Neural progenitor cell (in vitro differentiated cells): ENCODE data around the gene TAPT1. TPM values are rescaled to one million over a fixed set of nuclear protein-coding genes. Genes with fewer than 3 reads are reported as not detected.

Experiments used
- DNase-seq: peaks from one replicate; pipeline ENCODE4 v3.0.0-alpha.2; 2016; ENCODE audit warnings: low spot score
- H2AFZ ChIP-seq: fragments of 200-600 bp; sonication (generic); replicated peaks from 2 replicates; pipeline ENCODE4 v1.6.1; 2016; ENCODE audit warnings: antibody characterized with exemption
- H3F3A ChIP-seq: fragments of 200-600 bp; sonication (generic); 2 replicates; pipeline ENCODE4 v1.6.1; 2016; ENCODE audit warnings: antibody characterized with exemption, low read depth
- H3K27ac ChIP-seq: fragments of 200-600 bp; sonication (generic); 2 replicates; pipeline ENCODE4 v1.5.1; 2016; ENCODE audit warnings: mild to moderate bottlenecking
- H3K27me3 ChIP-seq: fragments of 200-600 bp; sonication (generic); 2 replicates; pipeline ENCODE4 v1.6.1; 2016; ENCODE audit warnings: mild to moderate bottlenecking, moderate library complexity
- H3K36me3 ChIP-seq: fragments of 200-600 bp; sonication (generic); 2 replicates; pipeline ENCODE4 v1.5.1; 2016
- H3K4me1 ChIP-seq: fragments of 200-600 bp; sonication (generic); 2 replicates; pipeline ENCODE4 v1.6.1; 2016; ENCODE audit warnings: mixed run types
- H3K4me2 ChIP-seq: fragments of 200-600 bp; sonication (generic); 2 replicates; pipeline ENCODE4 v1.6.1; 2016
- H3K4me3 ChIP-seq: fragments of 200-600 bp; sonication (generic); 2 replicates; pipeline ENCODE4 v1.5.1; 2016
- H3K79me2 ChIP-seq: fragments of 200-600 bp; sonication (generic); 2 replicates; pipeline ENCODE4 v1.6.1; 2016; ENCODE audit warnings: low read depth
- H3K9ac ChIP-seq: fragments of 200-600 bp; sonication (generic); 2 replicates; pipeline ENCODE4 v1.6.1; 2016
- H3K9me3 ChIP-seq: fragments of 200-600 bp; sonication (generic); 2 replicates; pipeline ENCODE4 v1.5.1; 2016; ENCODE audit warnings: low read depth
- H4K20me1 ChIP-seq: fragments of 200-600 bp; sonication (generic); 2 replicates; pipeline ENCODE4 v1.6.1; 2016; ENCODE audit warnings: low read depth
- H3K27ac Mint-ChIP-seq: 3 replicates; pipeline ENCODE4 v1.8.0; 2021; ENCODE audit warnings: mixed read lengths
- H3K27me3 Mint-ChIP-seq: 2 replicates; pipeline ENCODE4 v1.8.0; 2022; ENCODE audit warnings: low read depth, mild to moderate bottlenecking, inconsistent platforms, moderate library complexity, mixed read lengths; ENCODE audit not compliant: insufficient read depth
- H3K36me3 Mint-ChIP-seq: 3 replicates; pipeline ENCODE4 v1.8.0; 2021; ENCODE audit warnings: mixed read lengths
- H3K4me1 Mint-ChIP-seq: 3 replicates; pipeline ENCODE4 v1.8.0; 2021; ENCODE audit warnings: mixed read lengths
- H3K4me3 Mint-ChIP-seq: 3 replicates; pipeline ENCODE4 v1.8.0; 2021; ENCODE audit warnings: mild to moderate bottlenecking, moderate library complexity, mixed read lengths
- H3K9me3 Mint-ChIP-seq: 3 replicates; pipeline ENCODE4 v1.8.0; 2020; ENCODE audit warnings: mixed read lengths
- EZH2 ChIP-seq: fragments of 200-600 bp; sonication (generic); IDR thresholded peaks from 2 replicates; pipeline ENCODE4 v1.6.1; 2017; ENCODE audit warnings: antibody characterized with exemption, mild to moderate bottlenecking, moderate library complexity
- EZH2phosphoT487 ChIP-seq: fragments of 200-600 bp; sonication (generic); IDR thresholded peaks from 2 replicates; pipeline ENCODE4 v1.6.1; 2017; ENCODE audit warnings: antibody characterized with exemption
- total RNA-seq: library from RNA; depleted of rRNA; stranded (reverse); fragments of >200 nt; gene quantifications from 2 replicates; pipeline ENCODE4 v1.2.3, GENCODE V29; 2015; ENCODE audit warnings: low replicate concordance
- TF ChIP-seq, protein P1 (sequence below): fragments of 200-600 bp; sonication (generic); IDR thresholded peaks from 2 replicates; pipeline ENCODE4 v1.5.1; 2017; ENCODE audit warnings: antibody characterized with exemption, mild to moderate bottlenecking

The TAPT1 gene
- total RNA-seq, 1 donor from 2014 or later: 18.9 TPM

DNA sequence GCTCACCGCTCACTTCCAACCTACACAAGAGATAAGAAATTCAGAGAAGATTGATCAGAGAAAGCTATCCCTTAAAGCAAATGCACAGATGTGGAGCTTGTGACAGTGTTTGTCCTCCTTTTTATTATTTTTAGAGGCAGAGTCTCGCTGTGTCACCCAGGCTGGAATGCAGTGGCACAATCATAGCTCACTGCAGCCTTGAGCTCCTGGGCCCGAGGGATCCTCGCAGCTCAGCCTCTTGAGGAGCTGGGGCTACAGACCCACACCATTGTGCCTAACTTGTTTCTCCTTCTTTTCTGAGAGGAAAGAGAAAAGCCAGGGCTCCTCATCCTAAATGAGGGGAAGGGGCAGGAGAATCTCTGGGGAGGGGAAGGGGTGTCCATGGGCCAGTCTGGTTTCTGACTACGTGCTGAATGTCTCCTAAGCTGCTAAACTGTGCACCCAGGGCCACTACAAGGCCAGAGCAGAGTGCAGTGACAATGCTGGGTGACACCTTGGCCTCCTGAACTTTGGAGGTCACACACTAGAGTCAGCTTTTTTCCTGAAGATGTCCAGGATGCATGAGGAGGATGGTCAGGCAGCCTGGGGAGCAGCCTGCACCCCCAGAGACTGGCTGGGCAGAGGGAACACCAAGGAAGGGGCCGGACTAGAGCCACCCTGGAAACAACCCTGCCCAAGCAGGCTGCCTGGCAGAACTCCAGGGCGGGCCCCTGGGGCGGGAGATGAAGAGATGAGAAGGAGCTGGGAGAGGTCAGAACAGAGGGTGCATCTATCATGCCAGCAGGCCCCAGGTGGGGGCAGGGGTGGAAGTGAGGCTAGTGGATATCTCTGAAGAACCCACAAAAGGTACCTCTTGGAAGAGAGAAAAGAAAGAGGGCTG, 87.0 kb downstream of the TAPT1 start:
- no peak overlapping the region for H3K27ac Mint-ChIP-seq
- H3K79me2 ChIP-seq: no peaks in the 10 kb centered on the region
- H3K4me1 ChIP-seq: no peaks in the 10 kb centered on the region
- H3K9me3 ChIP-seq: no peaks in the 10 kb centered on the region
- H3K27me3 Mint-ChIP-seq: no peaks in the 10 kb centered on the region
- H3K9me3 Mint-ChIP-seq: peaks cover 11% of the 10 kb centered on the region
- H3K4me1 Mint-ChIP-seq: no peaks in the 10 kb centered on the region
- H3K9ac ChIP-seq: no peak overlapping the region
- no peaks in the 10 kb centered on the region for H3K36me3 ChIP-seq
- no peaks in the 10 kb centered on the region for H3F3A ChIP-seq
- DNase-seq: no peak
- no peaks in the 10 kb centered on the region for H4K20me1 ChIP-seq
- H3K4me3 Mint-ChIP-seq: no peak overlapping the region
- no peak overlapping the region for H2AFZ ChIP-seq
- no peak overlapping the region for H3K4me3 ChIP-seq
- no peak overlapping the region for H3K4me2 ChIP-seq
- no peak overlapping the region for H3K27ac ChIP-seq
- H3K27me3 ChIP-seq: no peaks in the 10 kb centered on the region
- H3K36me3 Mint-ChIP-seq: no peaks in the 10 kb centered on the region
- TF ChIP-seq, protein P1, sequence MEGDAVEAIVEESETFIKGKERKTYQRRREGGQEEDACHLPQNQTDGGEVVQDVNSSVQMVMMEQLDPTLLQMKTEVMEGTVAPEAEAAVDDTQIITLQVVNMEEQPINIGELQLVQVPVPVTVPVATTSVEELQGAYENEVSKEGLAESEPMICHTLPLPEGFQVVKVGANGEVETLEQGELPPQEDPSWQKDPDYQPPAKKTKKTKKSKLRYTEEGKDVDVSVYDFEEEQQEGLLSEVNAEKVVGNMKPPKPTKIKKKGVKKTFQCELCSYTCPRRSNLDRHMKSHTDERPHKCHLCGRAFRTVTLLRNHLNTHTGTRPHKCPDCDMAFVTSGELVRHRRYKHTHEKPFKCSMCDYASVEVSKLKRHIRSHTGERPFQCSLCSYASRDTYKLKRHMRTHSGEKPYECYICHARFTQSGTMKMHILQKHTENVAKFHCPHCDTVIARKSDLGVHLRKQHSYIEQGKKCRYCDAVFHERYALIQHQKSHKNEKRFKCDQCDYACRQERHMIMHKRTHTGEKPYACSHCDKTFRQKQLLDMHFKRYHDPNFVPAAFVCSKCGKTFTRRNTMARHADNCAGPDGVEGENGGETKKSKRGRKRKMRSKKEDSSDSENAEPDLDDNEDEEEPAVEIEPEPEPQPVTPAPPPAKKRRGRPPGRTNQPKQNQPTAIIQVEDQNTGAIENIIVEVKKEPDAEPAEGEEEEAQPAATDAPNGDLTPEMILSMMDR: no peak
- TF ChIP-seq EZH2: no peak
- TF ChIP-seq EZH2phosphoT487: no peak

DNA sequence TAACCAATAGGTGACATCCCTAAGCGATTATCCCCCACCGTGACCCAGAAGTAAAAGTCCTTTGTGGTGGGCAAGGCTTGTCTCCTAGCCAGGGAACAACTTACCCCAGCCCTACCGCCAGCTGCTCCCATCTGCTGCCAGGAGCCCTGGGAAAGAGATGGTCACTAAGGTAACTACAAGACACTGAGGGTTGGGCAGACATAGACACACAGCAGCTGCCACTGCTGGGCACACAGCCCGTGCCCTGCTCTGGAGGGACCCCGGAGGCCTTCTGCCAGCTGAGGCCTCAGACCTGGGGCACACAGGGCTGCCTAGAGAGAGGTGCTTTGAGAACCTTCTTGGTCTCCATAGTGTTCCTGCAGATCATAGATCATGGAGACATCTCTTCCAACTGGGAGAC, 89.4 kb downstream of the TAPT1 start:
- no peaks in the 10 kb centered on the region for H3K4me1 Mint-ChIP-seq
- Histone ChIP-seq H3K36me3 (no peaks in the 10 kb centered on the region), H3K27me3 (no peaks in the 10 kb centered on the region), H3K27ac (no peak overlapping the region), H2AFZ (no peak overlapping the region), H3K79me2 (no peaks in the 10 kb centered on the region), H3K9ac (no peak overlapping the region), H3F3A (no peaks in the 10 kb centered on the region), H3K4me2 (no peak overlapping the region), H3K4me1 (no peaks in the 10 kb centered on the region), H3K9me3 (no peaks in the 10 kb centered on the region), H4K20me1 (no peaks in the 10 kb centered on the region), H3K4me3 (no peak overlapping the region)
- peaks cover 3% of the 10 kb centered on the region for H3K27me3 Mint-ChIP-seq
- no peak for DNase-seq
- no peak overlapping the region for H3K27ac Mint-ChIP-seq
- TF ChIP-seq, protein P1: no peak
- TF ChIP-seq EZH2phosphoT487 (no peak), EZH2 (no peak)
- H3K4me3 Mint-ChIP-seq: no peak overlapping the region
- no peaks in the 10 kb centered on the region for H3K36me3 Mint-ChIP-seq
- peaks cover 3% of the 10 kb centered on the region for H3K9me3 Mint-ChIP-seq

DNA sequence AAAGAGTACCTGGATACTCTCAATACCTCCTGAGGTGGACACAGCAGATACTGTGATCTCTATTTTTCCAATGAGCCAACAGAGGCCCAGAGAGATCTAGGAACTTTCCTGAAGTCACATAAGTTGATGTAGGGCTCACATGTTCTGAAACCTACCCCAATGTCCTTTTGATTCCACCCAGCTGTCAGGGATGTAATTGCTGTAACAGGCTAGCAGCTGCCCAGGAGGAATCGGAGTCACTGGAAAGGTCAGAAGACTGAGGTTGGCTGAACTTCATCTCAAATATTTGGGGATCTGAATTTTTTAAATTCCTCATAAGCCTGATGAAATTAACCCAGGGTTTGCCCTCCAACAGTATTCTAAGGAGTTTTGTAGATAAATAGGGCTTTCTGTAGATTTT, 90.0 kb downstream of the TAPT1 start:
- no peaks in the 10 kb centered on the region for H3K79me2 ChIP-seq
- no peak overlapping the region for H3K4me2 ChIP-seq
- Mint-ChIP-seq H3K4me3 (no peak overlapping the region), H3K9me3 (no peaks in the 10 kb centered on the region), H3K27me3 (peaks cover 3% of the 10 kb centered on the region), H3K4me1 (no peaks in the 10 kb centered on the region), H3K36me3 (no peaks in the 10 kb centered on the region), H3K27ac (no peak overlapping the region)
- H4K20me1 ChIP-seq: no peaks in the 10 kb centered on the region
- H3K27me3 ChIP-seq: no peaks in the 10 kb centered on the region
- no peak overlapping the region for H3K27ac ChIP-seq
- H2AFZ ChIP-seq: no peak overlapping the region
- no peaks in the 10 kb centered on the region for H3F3A ChIP-seq
- H3K9me3 ChIP-seq: no peaks in the 10 kb centered on the region
- TF ChIP-seq, protein P1: no peak
- TF ChIP-seq EZH2 (no peak), EZH2phosphoT487 (no peak)
- H3K9ac ChIP-seq: no peak overlapping the region
- DNase-seq: no peak
- H3K4me3 ChIP-seq: no peak overlapping the region
- H3K4me1 ChIP-seq: no peaks in the 10 kb centered on the region
- no peaks in the 10 kb centered on the region for H3K36me3 ChIP-seq
